Gastrocnemius medialis (tissue), 4 donors: Measurements from ENCODE around the gene CBX8. TPM values are rescaled to one million over a fixed set of nuclear protein-coding genes. Genes with fewer than 3 reads are reported as not detected.

Source experiments
- ATAC-seq, 2 donors: fragments of 150-250 bp; one replicate each; pipeline ENCODE4 v1.9.1; 2016
- DNase-seq, 2 donors: peaks; one replicate each; pipeline ENCODE4 v3.0.0-alpha.2; 2019
- H3K27ac ChIP-seq, 4 donors: fragments of 200-600 bp; sonication (generic); 1 replicate in 1 of 4; 2 replicates in 3 of 4; pipeline ENCODE4 v1.5.1; 2016 to 2018; ENCODE audit warnings: mild to moderate bottlenecking in 2 of 4, moderate library complexity in 1 of 4
- H3K27me3 ChIP-seq, 3 donors: fragments of 200-600 bp; sonication (generic) in 2 of 3; 1 replicate in 1 of 3; 2 replicates in 2 of 3; pipeline versions ENCODE4 v1.5.1 to v1.6.0; 2016 to 2019; ENCODE audit warnings: mild to moderate bottlenecking in 1 of 3, moderate library complexity in 1 of 3
- H3K36me3 ChIP-seq, 2 donors: fragments of 200-600 bp; sonication (generic) in 1 of 2; one replicate each; pipeline ENCODE4 v1.5.1; 2017 to 2018
- H3K4me1 ChIP-seq, 2 donors: fragments of 200-600 bp; sonication (generic) in 1 of 2; one replicate each; pipeline ENCODE4 v1.5.1; 2016 to 2017; ENCODE audit warnings: mild to moderate bottlenecking in 2 of 2
- H3K4me3 ChIP-seq, 4 donors: fragments of 200-600 bp; sonication (generic) in 3 of 4; 1 replicate in 1 of 4; 2 replicates in 3 of 4; pipeline ENCODE4 v1.5.1; 2016 to 2019; ENCODE audit warnings: mild to moderate bottlenecking in 2 of 4
- H3K9me3 ChIP-seq, 3 donors: fragments of 200-600 bp; sonication (generic) in 2 of 3; 1 replicate in 1 of 3; 2 replicates in 2 of 3; pipeline ENCODE4 v1.5.1; 2016 to 2019
- CTCF ChIP-seq, 5 experiments: fragments of 450-650 bp in 3 of 5; fragments of 200-600 bp in 2 of 5; sonication (generic) in 2 of 5; IDR thresholded peaks in 4 of 5; conservative IDR thresholded peaks in 1 of 5; 1 replicate in 4 of 5; 2 replicates in 1 of 5; pipeline ENCODE4 v1.5.1; 2016 to 2019; ENCODE audit warnings: antibody characterized with exemption in 5 of 5, mild to moderate bottlenecking in 3 of 5, moderate library complexity in 3 of 5
- POLR2A ChIP-seq, 2 donors: fragments of 450-650 bp; IDR thresholded peaks; one replicate each; pipeline ENCODE4 v1.6.1; 2017; ENCODE audit warnings: antibody characterized with exemption in 2 of 2, mild to moderate bottlenecking in 2 of 2, moderate library complexity in 2 of 2
- in situ Hi-C, 4 donors: fragments of 200-750 bp; cut with MboI; loops; one replicate each; pipeline versions ENCODE4 v1.15.0 to v1.8.0; 2017; ENCODE audit warnings: low sequenced_read_pairs in 4 of 4
- intact Hi-C: fragments of 100-400 bp; cut with DNase I; formaldehyde crosslinking; loops from one replicate; pipeline ENCODE4 v1.15.1; 2023; ENCODE audit warnings: low total_unique reads
- total RNA-seq, 4 donors: library from RNA; depleted of rRNA; stranded (reverse); fragments of >200 nt; gene quantifications; one replicate each; pipeline versions ENCODE4 v1.1.0 to v1.2.3, GENCODE V29; 2016

CBX8 gene
- total RNA-seq, 4 donors from 2014 or later: 0.18 to 0.94 (median 0.49) TPM; not detected in 1

GRCh38 chr17:79793924-79794304 is 3.0 kb downstream of the CBX8 start:
- DNase-seq: no peak
- Histone ChIP-seq H3K4me3 (no peak overlapping the region), H3K9me3 (no peaks in the 10 kb centered on the region), H3K27ac (no peak overlapping the region), H3K27me3 (peaks cover 62 to 65% (median 65%) of the 10 kb centered on the region in 3 donors), H3K4me1 (peaks cover 11 to 40% of the 10 kb centered on the region in 2 donors), H3K36me3 (no peaks in the 10 kb centered on the region)
- ATAC-seq: no peak
- intact Hi-C loops (loop anchor here (5.0 kb wide), 1 partner anchor 123 kb away; no protein-coding TSS in a partner anchor), in situ Hi-C loops (no loop called here)
- TF ChIP-seq POLR2A (IDR thresholded peaks at IDR 0.05) (no peak), CTCF (IDR thresholded peaks at IDR 0.05 in 4 of 5, conservative IDR thresholded peaks at IDR 0.05 in 1 of 5) (no peak)

GRCh38 chr17:79792984-79793923 is 3.6 kb downstream of the CBX8 start:
- peak overlapping the region; percentile 26 to 58 (median 44) for H3K4me3 ChIP-seq
- DNase-seq (no peak), ATAC-seq (no peak)
- peaks cover 11 to 33% of the 10 kb centered on the region in 2 donors for H3K4me1 ChIP-seq
- in situ Hi-C loops: no loop called here
- H3K36me3 ChIP-seq: no peaks in the 10 kb centered on the region
- H3K27me3 ChIP-seq: peaks cover 62 to 65% (median 65%) of the 10 kb centered on the region in 3 donors
- H3K9me3 ChIP-seq: no peaks in the 10 kb centered on the region
- H3K27ac ChIP-seq: no peak overlapping the region
- TF ChIP-seq POLR2A (IDR thresholded peaks at IDR 0.05) (no peak), CTCF (IDR thresholded peaks at IDR 0.05 in 4 of 5, conservative IDR thresholded peaks at IDR 0.05 in 1 of 5) (no peak)
- intact Hi-C loops: loop anchor here (5.0 kb wide), 1 partner anchor 124 kb away; no protein-coding TSS in a partner anchor

- intact Hi-C loops: loop anchor here (5.0 kb wide), 1 partner anchor 125 kb away; no protein-coding TSS in a partner anchor
- TF ChIP-seq POLR2A (IDR thresholded peaks at IDR 0.05) (no peak), CTCF (IDR thresholded peaks at IDR 0.05 in 4 of 5, conservative IDR thresholded peaks at IDR 0.05 in 1 of 5) (no peak)
- Histone ChIP-seq H3K9me3 (no peaks in the 10 kb centered on the region), H3K27ac (no peak overlapping the region), H3K4me1 (peaks cover 7 to 27% of the 10 kb centered on the region in 2 donors), H3K4me3 (peak overlapping the region in 3 of 4 donors; percentile 26 to 58 (median 40)), H3K27me3 (peaks cover 63 to 67% (median 67%) of the 10 kb centered on the region in 3 donors), H3K36me3 (no peaks in the 10 kb centered on the region)
- in situ Hi-C loops: no loop called here
- no peak for ATAC-seq
- DNase-seq: no peak
These were observed 4.5 kb downstream of the CBX8 start for GRCh38 chr17:79792341-79792871.

GRCh38 chr17:79791735-79792161 is 5.1 kb downstream of the CBX8 start:
- in situ Hi-C loops: no loop called here

More at GRCh38 chr17:79791735-79792161, 5.1 kb downstream of the CBX8 start:
- no peak for DNase-seq
- TF ChIP-seq CTCF (IDR thresholded peaks at IDR 0.05 in 4 of 5, conservative IDR thresholded peaks at IDR 0.05 in 1 of 5) (no peak), POLR2A (IDR thresholded peaks at IDR 0.05) (no peak)
- peaks cover 7 to 27% of the 10 kb centered on the region in 2 donors for H3K4me1 ChIP-seq
- no peaks in the 10 kb centered on the region for H3K36me3 ChIP-seq
- H3K4me3 ChIP-seq: no peak overlapping the region
- ATAC-seq: no peak
- H3K27ac ChIP-seq: no peak overlapping the region
- intact Hi-C loops: loop anchor here (5.0 kb wide), 1 partner anchor 126 kb away; no protein-coding TSS in a partner anchor
- peaks cover 67 to 73% (median 70%) of the 10 kb centered on the region in 3 donors for H3K27me3 ChIP-seq
- no peaks in the 10 kb centered on the region for H3K9me3 ChIP-seq
